ENCODE results near the gene GPR17. TPM values are rescaled to one million over a fixed set of nuclear protein-coding genes. Genes with fewer than 3 reads are reported as not detected.

The GPR17 gene
- total and polyA plus RNA-seq, 12 donors, result 0.11 to 2.0 (median 0.35) TPM; not detected in 8

DNA sequence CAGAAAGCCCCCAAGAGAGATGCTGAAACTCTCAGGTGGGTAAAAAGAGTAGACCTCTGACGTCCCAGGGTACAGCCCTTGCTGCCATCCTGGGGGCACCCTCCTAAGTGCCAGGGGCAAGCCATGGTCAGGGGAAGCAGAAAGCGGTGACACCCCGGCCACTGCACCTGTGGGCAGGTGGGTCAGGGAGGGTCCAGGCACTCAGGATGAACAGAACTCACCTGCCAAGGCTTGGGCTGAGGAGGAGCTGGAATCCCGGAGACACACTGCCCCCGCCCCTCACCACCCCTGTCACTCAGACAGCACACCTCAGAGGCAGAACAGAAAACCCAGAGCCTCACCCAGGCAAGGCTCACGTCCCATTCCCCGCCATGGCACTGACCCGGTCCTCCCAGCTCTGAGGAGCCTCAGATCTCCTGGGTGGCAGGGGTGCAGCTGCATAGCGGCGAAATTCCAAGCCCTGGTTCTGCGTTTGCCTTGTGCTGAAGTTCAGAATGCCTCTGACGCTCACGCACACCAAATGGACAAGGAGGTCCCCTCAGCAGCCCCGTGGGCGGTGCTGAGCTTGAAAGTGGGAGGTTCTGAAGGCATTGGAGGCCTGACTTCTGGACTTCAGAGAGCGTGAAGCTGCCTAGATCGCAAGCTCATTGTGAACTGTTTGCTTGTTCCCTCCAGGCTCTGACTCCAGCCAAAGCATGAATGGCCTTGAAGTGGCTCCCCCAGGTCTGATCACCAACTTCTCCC is 4.3 kb downstream of the GPR17 start:
- H3K4me3 ChIP-seq, result no peak overlapping the region
- H3K36me3 ChIP-seq (replicated peaks in 1 of 2), result no peaks in the 10 kb centered on the region
- DNase-seq, result no peak
- 67 to 85% (median 69%) methylated on average over 2 to 17 of the region's 17 CpGs for WGBS, 4 donors
- peak overlapping the region in 1 of 5 donors; percentile 31 for H3K27ac ChIP-seq
- H3K4me1 ChIP-seq (replicated peaks in 1 of 2), result peaks cover 0 to 9% of the 10 kb centered on the region in 2 donors
- H3K9me3 ChIP-seq (replicated peaks in 1 of 3), result no peaks in the 10 kb centered on the region
- intact Hi-C loops (cut with DNase I), result no loop called here
- no peak for TF ChIP-seq POLR2A (IDR thresholded peaks at IDR 0.05)
- TF ChIP-seq CTCF (IDR thresholded peaks at IDR 0.05), result peak in 1 of 6 experiments; percentile 26
- H3K27me3 ChIP-seq, result no peaks in the 10 kb centered on the region

GRCh38 chr2:127650785-127651380 is 4.9 kb downstream of the GPR17 start:
- TF ChIP-seq CTCF (IDR thresholded peaks at IDR 0.05), result no peak
- TF ChIP-seq POLR2A (IDR thresholded peaks at IDR 0.05), result no peak
- Histone ChIP-seq H3K27me3 (no peaks in the 10 kb centered on the region), H3K27ac (no peak overlapping the region), H3K36me3 (replicated peaks in 1 of 2) (no peaks in the 10 kb centered on the region), H3K9me3 (replicated peaks in 1 of 3) (no peaks in the 10 kb centered on the region), H3K4me1 (replicated peaks in 1 of 2) (peaks cover 0 to 9% of the 10 kb centered on the region in 2 donors), H3K4me3 (no peak overlapping the region)
- intact Hi-C loops (cut with DNase I), result no loop called here
- WGBS, 4 donors, result 87 to 91% (median 89%) methylated on average over 24 to 28 of the region's 28 CpGs
- DNase-seq, result no peak

GRCh38 chr2:127651381-127651809 is 5.4 kb downstream of the GPR17 start:
- Histone ChIP-seq H3K9me3 (replicated peaks in 1 of 3) (no peaks in the 10 kb centered on the region), H3K36me3 (replicated peaks in 1 of 2) (no peaks in the 10 kb centered on the region), H3K27me3 (no peaks in the 10 kb centered on the region), H3K27ac (peak overlapping the region in 1 of 5 donors; percentile 24), H3K4me3 (no peak overlapping the region), H3K4me1 (replicated peaks in 1 of 2) (peaks cover 0 to 9% of the 10 kb centered on the region in 2 donors)
- TF ChIP-seq POLR2A (IDR thresholded peaks at IDR 0.05) (no peak), CTCF (IDR thresholded peaks at IDR 0.05) (no peak)
- intact Hi-C loops (cut with DNase I), result no loop called here
- WGBS, 4 donors, result 88 to 95% (median 90%) methylated on average over 21 to 29 of the region's 29 CpGs
- DNase-seq, result no peak

GRCh38 chr2:127651971-127652550 is 6.1 kb downstream of the GPR17 start:
- no peaks in the 10 kb centered on the region for H3K27me3 ChIP-seq
- peak in 3 of 7 donors; percentile 41 to 95 (median 56) for DNase-seq
- 69 to 86% (median 79%) methylated on average over 5 to 14 of the region's 14 CpGs for WGBS, 4 donors
- TF ChIP-seq CTCF (IDR thresholded peaks at IDR 0.05) (no peak), POLR2A (IDR thresholded peaks at IDR 0.05) (no peak)
- H3K36me3 ChIP-seq (replicated peaks in 1 of 2), result no peaks in the 10 kb centered on the region
- no peaks in the 10 kb centered on the region for H3K9me3 ChIP-seq (replicated peaks in 1 of 3)
- intact Hi-C loops (cut with DNase I), result no loop called here
- peaks cover 0 to 5% of the 10 kb centered on the region in 2 donors for H3K4me1 ChIP-seq (replicated peaks in 1 of 2)
- H3K27ac ChIP-seq, result peak overlapping the region in 1 of 5 donors; percentile 24
- no peak overlapping the region for H3K4me3 ChIP-seq

Data from adrenal gland (tissue), 12 donors.